HG02938 (cell line): Measurements from ENCODE around the gene CXCL16.

Experiments
- ATAC-seq: cut with Tn5 transposase; IDR thresholded peaks from one replicate; pipeline ENCODE4 v1.9.1; 2021; ENCODE audit warnings: mild to moderate bottlenecking, moderate library complexity; ENCODE audit not compliant: unreplicated experiment

CXCL16 gene

DNA sequence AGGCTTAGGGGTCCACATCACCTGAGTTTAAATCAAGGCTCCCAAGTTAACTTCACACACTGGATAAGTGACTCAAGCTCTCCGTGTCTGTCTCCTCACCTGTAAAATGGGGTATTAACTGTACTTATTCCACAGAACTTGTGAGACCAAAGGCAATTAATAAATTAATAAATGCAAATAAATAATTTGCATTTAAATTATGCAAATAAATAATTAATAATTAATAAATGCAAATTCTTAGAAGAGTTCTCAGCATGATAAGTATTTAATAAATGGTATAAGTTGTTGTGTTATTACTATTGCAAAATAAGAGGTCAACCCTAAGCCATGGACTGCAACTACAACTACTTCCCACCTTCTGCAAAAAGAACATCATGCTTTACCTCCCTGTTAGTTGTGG, 13.7 kb upstream of the CXCL16 start:
- ATAC-seq: no peak

DNA sequence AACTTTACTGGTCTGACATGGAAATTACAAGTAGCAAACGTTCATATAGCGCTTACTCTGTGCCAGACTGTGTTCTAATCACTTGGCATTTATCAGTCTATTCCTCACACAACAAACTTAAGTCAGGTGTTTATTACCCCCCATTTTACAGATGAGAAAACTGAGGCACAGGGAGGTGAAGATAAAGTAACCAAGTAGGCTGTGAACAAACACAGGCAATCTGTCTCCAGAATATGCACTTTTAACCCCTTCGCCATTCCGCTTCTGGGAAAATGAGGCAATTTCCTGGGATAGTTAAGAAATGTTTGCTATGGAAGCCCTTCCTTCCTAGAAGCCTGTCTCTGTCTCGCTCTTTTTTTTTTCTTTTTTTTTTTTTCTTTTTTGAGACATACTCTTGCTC, 12.2 kb upstream of the CXCL16 start:
- ATAC-seq: no peak

DNA sequence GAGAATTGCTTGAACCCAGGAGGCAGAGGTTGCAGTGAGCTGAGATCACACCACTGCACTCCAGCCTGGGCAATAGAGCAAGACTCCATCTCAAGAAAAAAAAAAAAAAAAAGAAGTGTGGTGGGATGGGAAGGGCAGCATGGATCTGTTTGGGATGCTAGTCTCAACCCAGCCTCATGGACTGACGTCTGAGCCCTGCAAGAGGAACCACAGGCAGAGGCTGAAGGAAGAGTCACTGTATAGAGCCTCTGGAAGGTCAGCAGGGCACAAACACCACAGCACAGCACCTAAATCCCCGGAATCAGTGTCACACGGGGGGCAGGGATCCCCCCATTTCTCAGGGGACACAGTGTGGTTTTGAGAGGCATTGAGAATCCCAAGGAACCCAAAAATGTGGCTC, 10.9 kb upstream of the CXCL16 start:
- ATAC-seq: no peak

DNA sequence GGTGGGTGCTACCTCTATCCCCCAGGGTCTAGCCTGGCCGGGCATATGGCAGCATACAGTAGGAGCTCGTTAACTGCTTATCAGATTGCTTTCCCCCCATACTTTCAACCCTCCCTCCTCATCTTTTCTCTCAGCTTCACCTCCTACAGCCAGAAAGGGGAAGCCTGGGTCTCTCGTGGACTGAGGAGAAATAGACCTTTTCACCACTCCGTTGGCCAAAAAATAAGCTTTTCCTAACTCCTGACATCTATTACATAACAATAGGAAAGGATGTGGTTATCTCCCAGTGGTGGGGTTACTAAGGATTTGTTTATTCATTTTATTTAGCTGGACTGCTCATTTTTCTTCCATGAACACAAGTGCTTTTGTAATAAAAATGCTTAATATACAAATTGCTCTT, 9.0 kb upstream of the CXCL16 start:
- ATAC-seq: no peak

DNA sequence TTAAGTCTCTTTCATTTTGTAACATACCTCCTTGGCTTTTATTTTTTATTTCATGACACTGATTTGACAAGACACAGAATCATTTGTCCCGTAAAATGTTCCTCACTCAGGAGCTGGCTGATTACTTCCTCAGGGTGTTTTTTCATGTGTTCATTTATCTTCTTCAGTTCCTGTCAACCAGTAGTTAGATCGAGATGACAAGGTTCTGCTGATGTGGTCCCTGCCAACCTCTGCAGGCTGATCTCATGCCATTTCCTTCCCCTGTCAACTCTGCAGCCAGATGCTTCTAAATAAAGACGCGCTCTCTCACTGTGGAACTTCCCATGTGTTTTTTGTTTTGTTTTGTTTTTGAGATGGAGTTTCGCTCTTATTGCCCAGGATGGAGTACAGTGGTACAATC, 8.1 kb upstream of the CXCL16 start:
- no peak for ATAC-seq

DNA sequence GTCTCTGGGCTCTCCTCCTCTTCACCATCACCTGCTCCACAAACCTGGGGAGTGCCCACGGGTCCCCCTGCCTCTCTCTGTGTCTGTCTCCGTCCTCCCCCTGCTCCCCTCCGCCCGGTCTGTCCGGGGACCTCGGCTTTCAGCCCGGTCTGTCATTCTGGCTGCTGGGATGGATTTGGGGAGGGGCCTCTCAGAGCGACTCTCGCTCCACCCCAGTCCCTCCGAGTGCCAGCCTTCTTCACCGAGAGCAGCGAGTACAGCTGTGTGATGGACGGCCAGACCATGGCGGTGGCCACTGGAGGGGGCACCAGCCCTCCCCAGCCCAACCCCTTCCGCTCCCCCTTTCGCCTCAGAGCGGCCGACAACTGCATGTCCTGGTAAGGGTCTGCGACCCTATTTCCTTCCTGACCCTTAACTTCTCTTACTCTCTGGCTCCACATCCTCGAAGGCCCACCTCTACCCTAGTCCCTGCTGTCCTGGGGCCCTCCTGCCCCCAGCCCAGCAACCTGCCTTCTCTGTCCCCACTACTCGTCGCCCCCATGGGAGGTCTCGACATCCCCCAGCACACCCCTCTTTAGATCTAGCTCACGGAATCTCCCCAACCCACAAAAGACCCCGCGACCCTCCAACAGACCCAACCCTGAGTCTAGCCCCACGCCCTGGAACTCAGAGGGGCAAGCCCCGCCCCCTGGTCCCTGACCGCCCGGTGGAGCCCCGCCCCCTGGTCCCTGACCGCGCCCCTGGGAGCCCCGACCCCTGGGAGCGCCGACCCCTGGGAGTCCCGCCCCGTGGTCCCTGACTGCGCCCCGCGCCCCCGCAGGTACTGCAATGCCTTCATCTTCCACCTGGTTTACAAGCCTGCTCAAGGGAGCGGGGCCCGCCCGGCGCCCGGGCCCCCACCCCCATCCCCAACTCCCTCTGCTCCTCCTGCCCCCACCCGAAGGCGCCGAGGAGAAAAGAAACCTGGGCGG, 5.6 kb upstream of the CXCL16 start:
- no peak for ATAC-seq

DNA sequence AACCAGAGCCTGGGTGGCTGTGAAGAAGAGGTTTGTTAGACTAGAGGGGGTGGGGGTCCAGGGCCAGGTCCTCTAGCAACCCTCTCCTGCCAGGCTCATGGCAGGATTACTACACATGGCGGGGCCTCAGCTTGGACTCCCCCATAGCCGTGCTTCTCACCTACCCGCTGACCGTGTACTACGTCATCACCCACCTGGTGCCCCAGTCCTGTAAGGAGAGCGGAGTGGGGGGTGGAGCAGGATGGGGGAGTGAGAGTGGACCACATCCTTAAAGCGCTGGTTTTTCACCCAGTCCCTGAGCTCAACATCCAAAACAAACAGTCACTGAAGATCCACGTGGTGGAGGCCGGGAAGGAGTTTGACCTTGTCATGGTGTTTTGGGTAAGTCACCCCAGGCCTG, 4.2 kb upstream of the CXCL16 start:
- ATAC-seq: no peak

DNA sequence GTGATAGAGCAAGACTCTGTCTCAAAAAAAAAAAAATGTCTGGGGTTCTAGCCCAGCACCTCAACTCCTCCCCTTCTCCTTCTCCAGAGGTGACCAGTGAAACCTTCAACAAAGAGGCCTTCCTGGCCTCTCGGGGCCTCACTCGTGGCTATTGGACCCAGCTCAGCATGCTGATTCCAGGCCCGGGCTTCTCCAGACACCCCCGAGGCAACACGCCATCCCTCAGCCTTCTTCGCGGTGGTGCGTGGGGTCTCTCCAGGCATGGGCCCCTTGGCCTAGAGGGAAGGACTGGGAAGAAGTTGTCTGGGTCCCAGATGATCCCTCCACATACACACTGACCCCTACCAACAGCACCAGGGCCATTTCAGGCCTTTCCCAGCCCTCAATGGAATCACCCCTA, 3.5 kb upstream of the CXCL16 start:
- ATAC-seq: no peak

DNA sequence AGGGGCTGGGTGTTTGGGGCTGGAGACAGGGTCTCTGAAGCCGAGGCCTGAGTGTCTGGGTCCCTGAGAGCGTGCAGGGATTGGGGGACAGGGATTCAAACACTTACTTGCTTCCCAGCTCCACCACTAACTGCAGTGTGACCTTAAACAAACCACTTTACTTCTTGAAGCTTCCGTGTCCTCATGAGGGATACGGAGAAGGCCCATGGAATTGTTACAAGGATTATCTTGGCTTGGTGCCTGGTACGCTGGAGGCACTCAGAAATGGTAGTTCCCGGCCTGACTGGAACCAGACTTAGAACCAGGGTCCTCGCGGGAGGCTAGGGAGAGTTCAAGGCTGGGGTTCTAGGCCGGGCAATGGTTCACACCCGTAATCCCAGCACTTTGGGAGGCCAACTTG, 2.9 kb upstream of the CXCL16 start:
- ATAC-seq: no peak

DNA sequence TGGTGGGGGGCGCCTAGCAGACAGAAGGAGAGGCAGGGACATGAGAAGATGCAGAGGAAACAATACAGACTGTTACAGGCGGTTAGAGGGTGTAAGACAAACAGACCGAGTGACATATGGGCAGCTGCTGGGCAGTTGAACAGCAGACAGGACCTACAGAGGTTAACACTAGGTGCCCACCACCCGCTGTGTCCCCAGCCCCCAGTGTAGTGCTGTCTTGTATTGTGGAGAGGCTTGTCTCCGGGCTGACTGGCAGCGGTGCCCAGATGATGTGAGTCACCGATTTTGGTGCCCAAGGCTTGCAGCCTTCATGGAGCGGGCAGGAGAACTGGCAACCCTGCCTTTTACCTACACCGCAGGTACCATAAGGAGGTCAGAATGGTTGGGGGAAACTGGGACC, 2.4 kb upstream of the CXCL16 start:
- no peak for ATAC-seq

DNA sequence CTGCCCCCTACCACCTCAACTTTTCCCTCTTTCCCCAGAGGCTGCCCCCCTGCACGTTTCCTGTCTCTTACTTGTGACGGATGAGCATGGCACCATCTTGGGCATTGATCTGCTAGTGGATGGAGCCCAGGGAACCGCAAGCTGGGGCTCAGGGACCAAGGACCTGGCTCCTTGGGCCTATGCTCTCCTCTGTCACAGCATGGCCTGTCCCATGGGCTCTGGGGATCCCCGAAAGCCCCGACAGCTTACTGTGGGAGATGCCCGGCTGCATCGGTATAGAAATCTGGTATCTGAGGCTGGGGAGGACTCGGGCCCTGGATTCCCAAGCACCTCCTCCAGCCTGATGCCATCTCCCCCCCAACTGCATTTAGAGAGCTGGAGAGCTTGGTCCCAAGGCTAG, 1.8 kb upstream of the CXCL16 start:
- ATAC-seq: no peak

DNA sequence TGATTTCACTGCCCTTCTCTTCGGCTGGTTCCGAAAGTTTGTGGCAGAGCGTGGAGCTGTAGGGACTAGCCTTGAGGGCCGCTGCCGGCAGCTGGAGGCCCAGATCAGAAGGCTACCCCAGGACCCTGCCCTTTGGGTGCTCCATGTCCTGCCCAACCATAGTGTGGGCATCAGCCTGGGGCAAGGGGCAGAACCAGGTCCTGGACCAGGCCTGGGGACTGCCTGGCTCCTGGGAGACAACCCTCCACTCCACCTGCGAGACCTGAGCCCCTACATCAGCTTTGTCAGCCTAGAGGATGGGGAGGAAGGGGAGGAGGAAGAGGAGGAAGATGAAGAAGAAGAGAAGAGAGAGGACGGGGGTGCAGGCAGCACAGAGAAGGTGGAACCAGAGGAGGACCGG, 856 bp upstream of the CXCL16 start:
- ATAC-seq: no peak

DNA sequence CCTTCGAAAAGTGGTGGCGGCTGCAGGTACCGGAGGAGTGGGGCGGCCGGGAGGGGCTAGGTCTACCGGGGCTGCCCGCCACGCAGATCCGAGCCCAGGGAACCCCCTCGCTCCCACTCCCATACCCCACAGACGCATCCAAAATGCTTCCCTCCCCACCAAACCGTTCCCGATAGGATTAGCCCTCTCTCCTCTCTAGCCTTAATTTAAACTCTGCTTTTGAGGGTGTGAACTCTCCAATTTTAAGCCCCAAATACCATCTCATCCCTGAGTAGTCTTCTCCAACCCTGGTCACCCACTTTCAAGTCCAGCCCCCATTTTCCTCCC, 260 bp upstream of the CXCL16 start:
- no peak for ATAC-seq

DNA sequence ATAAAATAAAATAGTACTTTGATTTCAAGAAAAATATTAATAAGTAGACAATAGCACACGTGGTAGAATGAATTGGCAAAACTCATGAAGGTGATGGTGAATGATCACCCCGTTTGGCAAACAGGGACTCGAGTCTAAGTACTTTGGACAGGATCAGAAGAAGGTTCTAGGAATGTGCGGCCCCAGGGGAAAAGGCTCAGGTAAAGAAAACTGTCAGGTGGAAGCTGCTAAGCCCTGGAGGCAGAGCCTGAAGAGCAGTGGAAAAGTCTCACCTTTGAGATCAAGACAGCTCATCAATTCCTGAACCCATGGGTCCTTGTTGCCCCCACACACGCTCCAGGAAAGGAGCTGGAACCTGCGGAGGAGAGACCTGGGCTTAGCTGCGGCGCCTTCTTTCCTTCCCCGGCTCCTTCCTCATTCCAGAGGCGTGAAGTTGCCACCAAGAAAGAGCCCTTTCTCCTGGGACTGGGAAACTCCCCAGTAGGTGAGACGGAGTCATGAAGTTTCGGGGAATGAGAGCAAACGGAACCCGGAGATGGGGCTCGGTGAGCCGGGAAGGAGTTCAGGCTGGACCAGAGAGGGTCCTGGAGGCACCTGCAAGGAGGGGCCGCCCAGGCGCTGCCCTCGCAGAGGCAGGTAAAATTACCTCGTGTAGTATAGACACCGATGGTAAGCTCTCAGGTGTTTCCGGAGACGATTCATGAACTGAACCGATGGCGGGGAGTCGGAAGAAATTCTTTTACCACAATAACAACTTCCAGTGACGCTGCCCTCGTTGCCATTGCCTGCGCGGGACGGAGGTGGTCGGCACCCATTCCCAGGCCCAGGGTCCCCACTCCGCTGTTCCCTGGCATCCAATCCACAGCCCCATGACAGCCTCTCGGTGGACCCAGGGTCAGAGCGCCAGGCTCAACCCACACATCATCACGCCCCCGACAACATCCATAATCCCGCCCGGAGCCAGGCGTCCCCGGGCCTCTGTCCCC, 1.3 kb downstream of the CXCL16 start:
- ATAC-seq: no peak

DNA sequence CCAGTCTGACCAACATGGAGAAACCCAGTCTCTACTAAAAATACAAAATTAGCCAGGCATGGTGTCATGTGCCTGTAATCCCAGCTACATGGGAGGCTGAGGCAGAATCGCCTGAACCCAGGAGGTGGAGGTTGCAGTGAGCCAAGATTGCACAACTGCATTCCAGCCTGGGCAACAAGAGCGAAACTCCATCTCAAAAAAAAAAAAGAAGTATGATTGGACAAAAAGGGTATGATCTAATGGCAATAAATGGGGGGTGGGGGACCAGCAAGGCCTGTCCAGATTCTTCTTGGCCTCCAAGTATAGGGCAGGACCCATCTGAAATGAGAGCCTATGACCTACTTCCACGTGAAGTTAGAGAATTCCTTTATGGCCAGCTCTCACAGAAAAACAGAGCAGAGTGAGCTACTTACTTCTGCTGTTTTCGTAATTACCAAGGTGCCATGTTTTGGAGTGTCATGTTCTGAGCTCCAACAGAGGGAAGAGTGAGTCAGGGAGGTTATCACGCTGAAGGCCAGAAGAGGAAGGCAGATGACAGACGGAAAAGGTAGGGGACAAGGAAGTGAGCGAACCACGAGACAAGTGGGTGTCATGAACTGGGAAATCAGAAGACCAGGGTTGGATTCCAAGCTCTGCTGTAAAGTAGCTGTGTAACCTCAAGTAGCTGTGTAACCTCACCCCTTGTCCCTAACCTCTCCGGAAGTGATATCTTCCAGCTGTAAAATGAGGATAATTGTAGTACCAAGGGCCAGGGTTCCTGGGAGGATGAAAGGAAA, 3.7 kb downstream of the CXCL16 start:
- ATAC-seq: no peak

DNA sequence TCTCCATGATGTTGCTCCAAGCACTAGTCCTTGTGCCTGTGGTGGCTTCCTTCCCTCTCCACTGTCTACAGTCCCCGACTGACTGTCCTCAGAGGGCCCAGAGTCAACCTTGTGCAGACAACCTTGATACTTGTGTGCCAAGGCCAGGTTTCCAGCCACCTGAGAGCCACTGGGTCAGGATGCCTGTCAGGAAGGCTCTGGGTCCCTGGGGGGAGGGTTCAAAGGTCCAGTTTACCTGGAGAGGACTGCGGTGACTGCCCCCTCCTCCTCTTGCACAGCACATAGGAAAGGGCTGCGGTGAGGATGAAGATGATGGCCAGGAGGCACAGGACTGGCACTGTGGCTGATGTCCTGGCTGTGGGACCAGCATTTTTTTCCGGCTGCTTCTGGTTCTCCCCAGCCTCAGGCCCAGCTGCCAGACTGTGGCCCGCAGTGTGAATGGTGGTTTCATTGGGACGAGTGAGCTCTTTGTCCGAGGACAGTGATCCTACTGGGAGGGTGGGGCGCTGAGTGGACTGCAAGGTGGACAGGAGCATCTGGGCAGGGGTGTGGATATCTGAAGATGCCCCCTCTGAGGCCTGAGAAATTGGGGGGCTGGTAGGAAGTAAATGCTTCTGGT, 4.8 kb downstream of the CXCL16 start:
- no peak for ATAC-seq

DNA sequence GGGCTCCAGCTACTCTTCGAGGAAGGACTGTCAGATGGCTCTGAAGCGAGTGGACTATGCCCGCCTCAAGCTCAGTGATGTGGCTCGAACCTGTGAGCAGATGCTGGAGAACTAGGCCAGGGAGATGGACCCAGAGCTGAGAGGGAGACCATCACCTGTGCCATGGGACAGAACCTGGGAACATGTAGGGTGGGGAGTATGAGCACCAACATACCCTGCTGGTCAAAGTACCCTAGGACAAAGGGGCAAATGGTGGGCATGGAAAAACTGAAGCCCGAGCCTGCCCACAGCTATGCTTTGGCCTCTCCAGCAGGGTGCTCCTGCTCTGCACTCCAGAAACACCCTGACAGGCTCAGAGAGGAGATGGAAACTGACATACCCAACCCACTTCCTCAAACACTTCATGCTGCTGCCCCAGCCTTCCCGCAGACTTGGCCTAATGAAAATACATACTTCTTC, 6.6 kb downstream of the CXCL16 start:
- ATAC-seq: no peak

DNA sequence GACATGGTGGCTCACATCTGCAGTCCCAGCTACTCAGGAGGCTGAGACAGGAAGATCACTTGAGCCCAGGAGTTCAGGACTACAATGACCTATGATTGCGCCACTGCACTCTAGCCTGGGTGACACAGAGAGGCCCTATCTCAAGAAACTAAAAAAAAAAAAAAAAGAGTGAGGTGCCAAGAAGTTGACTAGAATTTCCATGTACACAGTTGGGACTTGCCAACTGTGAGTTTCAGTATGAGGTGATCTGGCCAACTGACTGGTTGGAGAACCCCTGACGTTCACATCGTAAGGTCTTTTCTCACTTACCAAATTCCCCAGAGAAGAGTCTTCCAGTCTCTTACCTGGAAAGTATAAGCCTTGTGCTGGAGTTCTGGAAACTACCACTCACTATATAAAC, 11.6 kb downstream of the CXCL16 start:
- no peak for ATAC-seq

DNA sequence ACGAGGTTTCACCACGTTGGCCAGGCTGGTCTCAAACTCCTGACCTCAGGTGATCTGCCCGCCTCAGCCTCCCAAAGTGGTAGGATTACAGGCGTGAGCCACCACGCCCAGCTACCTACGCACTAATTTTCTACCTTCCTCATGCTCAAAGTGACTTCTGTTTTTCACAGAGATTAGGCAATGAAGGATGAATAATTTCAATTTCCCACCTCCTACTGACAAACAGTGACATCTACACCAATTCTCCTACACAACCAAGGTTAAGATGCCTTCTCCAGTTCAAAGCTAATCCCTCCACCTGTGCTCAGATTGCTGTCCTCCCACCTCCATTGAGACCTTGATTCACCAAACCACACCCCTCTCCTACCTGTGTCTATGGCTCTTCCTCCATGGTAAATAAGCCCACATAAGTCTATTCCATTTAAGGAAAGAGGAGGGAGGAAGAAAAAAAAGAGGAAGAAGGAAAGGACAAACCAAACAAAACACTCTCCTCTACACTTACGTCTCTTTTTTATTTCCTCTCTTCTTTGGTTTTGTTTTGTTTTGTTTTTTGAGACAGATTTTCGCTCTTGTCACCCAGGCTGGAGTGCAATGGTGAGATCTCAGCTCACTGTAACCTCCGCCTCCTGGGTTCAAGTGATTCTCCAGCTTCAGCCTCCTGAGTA, 13.9 kb downstream of the CXCL16 start:
- ATAC-seq: no peak

DNA sequence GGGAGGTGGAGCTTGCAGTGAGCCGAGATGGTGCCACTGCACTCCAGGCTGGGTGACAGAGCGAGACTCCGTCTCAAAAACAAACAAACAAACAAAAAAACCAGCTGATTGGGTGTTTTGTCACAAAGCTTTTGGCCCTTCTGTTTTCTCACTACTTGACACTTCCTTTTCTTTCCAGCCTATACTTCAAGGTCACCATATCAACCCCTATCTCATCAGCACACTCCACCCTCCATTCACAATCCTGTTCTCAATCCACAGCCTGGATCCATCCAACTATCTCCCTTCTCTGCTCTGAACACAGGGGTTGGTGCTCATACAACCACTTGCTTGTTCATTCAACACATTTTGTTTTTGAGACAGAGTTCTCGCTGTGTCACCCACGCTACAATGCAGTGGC, 15.1 kb downstream of the CXCL16 start:
- no peak for ATAC-seq
